Breast epithelium (tissue), 4 donors: Measurements from ENCODE around the gene KCTD11. TPM values are rescaled to one million over a fixed set of nuclear protein-coding genes. Genes with fewer than 3 reads are reported as not detected.
A peak's percentile ranks its signal among the peaks of the same experiment; 100 is the strongest.
"Not testable (repeated sequence)": the region's sequence is repeated elsewhere in the genome, so short reads cannot be mapped to it uniquely, and the experiment has no call there.

Experiments used
- DNase-seq, 2 donors: peaks; one replicate each; pipeline ENCODE4 v3.0.0-alpha.2; 2019; ENCODE audit warnings: low spot score in 2 of 2
- H3K27ac ChIP-seq, 2 donors: fragments of 200-600 bp; sonication (generic) in 1 of 2; one replicate each; pipeline ENCODE4 v1.5.1; 2016 to 2019; ENCODE audit warnings: mild to moderate bottlenecking in 1 of 2
- H3K27me3 ChIP-seq, 2 donors: fragments of 200-600 bp; sonication (generic) in 1 of 2; one replicate each; pipeline versions ENCODE4 v1.5.1 to v1.6.0; 2017 to 2019; ENCODE audit warnings: control low read depth in 1 of 2, mild to moderate bottlenecking in 1 of 2
- H3K36me3 ChIP-seq: fragments of 200-600 bp; one replicate; pipeline ENCODE4 v1.5.1; 2019
- H3K4me1 ChIP-seq, 2 donors: fragments of 200-600 bp; sonication (generic); one replicate each; pipeline ENCODE4 v1.5.1; 2016 to 2019; ENCODE audit warnings: control low read depth in 1 of 2
- H3K4me3 ChIP-seq, 3 donors: fragments of 200-600 bp; sonication (generic); 1 replicate in 2 of 3; 2 replicates in 1 of 3; pipeline ENCODE4 v1.5.1; 2016 to 2019; ENCODE audit warnings: mild to moderate bottlenecking in 3 of 3, moderate library complexity in 2 of 3
- H3K9me3 ChIP-seq, 2 donors: fragments of 200-600 bp; sonication (generic) in 1 of 2; one replicate each; pipeline ENCODE4 v1.5.1; 2016 to 2019; ENCODE audit warnings: control low read depth in 1 of 2
- CTCF ChIP-seq, 3 donors: fragments of 450-650 bp; IDR thresholded peaks; one replicate each; pipeline ENCODE4 v1.5.1; 2016 to 2017; ENCODE audit warnings: antibody characterized with exemption in 3 of 3, mild to moderate bottlenecking in 3 of 3, moderate library complexity in 3 of 3
- POLR2A ChIP-seq: fragments of 450-650 bp; IDR thresholded peaks from one replicate; pipeline ENCODE4 v1.6.1; 2016; ENCODE audit warnings: antibody characterized with exemption, mild to moderate bottlenecking, moderate library complexity
- POLR2AphosphoS5 ChIP-seq, 3 donors: sonication (generic); formaldehyde crosslinking; IDR thresholded peaks; one replicate each; pipeline ENCODE4 v1.6.1; 2017; ENCODE audit warnings: antibody characterized with exemption in 3 of 3
- intact Hi-C: fragments of 100-400 bp; cut with DNase I; formaldehyde crosslinking; loops from one replicate; pipeline ENCODE4 v1.15.1; 2023; ENCODE audit warnings: low total_unique reads
- total RNA-seq, 3 donors: library from RNA; depleted of rRNA; stranded (reverse); fragments of >200 nt; gene quantifications; one replicate each; pipeline ENCODE4 v1.1.0, GENCODE V29; 2016

KCTD11 gene
- total RNA-seq, 3 donors from 2014 or later = 9.1 to 11.5 (median 11.0) TPM

GRCh38 chr17:7357381-7357780 is 5.4 kb downstream of the KCTD11 start:
- peak overlapping the region in 1 of 2 donors; percentile 80 for H3K27ac ChIP-seq
- no peaks in the 10 kb centered on the region for H3K36me3 ChIP-seq
- H3K9me3 ChIP-seq = no peaks in the 10 kb centered on the region
- H3K4me3 ChIP-seq = no peak overlapping the region
- no peaks in the 10 kb centered on the region for H3K27me3 ChIP-seq
- no peak for TF ChIP-seq CTCF (IDR thresholded peaks at IDR 0.05)
- TF ChIP-seq POLR2AphosphoS5 (IDR thresholded peaks at IDR 0.05) = no peak
- no peak for TF ChIP-seq POLR2A
- intact Hi-C loops = loop anchor here (10.0 kb wide), 1 partner anchor 77 kb away; the partner anchor contains the start of genes FGF11 and TMEM102
- DNase-seq = no peak
- H3K4me1 ChIP-seq = peaks cover 0 to 12% of the 10 kb centered on the region in 2 donors

GRCh38 chr17:7361906-7362305 is 9.9 kb downstream of the KCTD11 start:
- no peaks in the 10 kb centered on the region for H3K36me3 ChIP-seq
- H3K27ac ChIP-seq = no peak overlapping the region
- no peak for DNase-seq
- H3K4me3 ChIP-seq = no peak overlapping the region
- no peak for TF ChIP-seq POLR2AphosphoS5 (IDR thresholded peaks at IDR 0.05)
- TF ChIP-seq CTCF (IDR thresholded peaks at IDR 0.05) = no peak
- TF ChIP-seq POLR2A = no peak
- H3K27me3 ChIP-seq = no peaks in the 10 kb centered on the region
- H3K4me1 ChIP-seq = no peaks in the 10 kb centered on the region
- H3K9me3 ChIP-seq = no peaks in the 10 kb centered on the region
- intact Hi-C loops = no loop called here

- no peak for DNase-seq
- no peaks in the 10 kb centered on the region for H3K4me1 ChIP-seq
- intact Hi-C loops = no loop called here
- TF ChIP-seq CTCF (IDR thresholded peaks at IDR 0.05) = no peak
- no peak for TF ChIP-seq POLR2A
- no peaks in the 10 kb centered on the region for H3K9me3 ChIP-seq
- no peaks in the 10 kb centered on the region for H3K36me3 ChIP-seq
- H3K27me3 ChIP-seq = no peaks in the 10 kb centered on the region
- no peak overlapping the region for H3K27ac ChIP-seq
- no peak overlapping the region for H3K4me3 ChIP-seq
Measured at GRCh38 chr17:7363311-7363710, 11.3 kb downstream of the KCTD11 start.

GRCh38 chr17:7365963-7366362 is 14.0 kb downstream of the KCTD11 start:
- H3K9me3 ChIP-seq, H3K27ac ChIP-seq, intact Hi-C loops, H3K36me3 ChIP-seq, H3K4me1 ChIP-seq, DNase-seq, H3K4me3 ChIP-seq, H3K27me3 ChIP-seq: not testable (repeated sequence)

GRCh38 chr17:7367083-7367482 is 15.1 kb downstream of the KCTD11 start:
- Histone ChIP-seq H3K36me3 (no peaks in the 10 kb centered on the region), H3K9me3 (no peaks in the 10 kb centered on the region), H3K4me1 (no peaks in the 10 kb centered on the region), H3K27me3 (no peaks in the 10 kb centered on the region), H3K27ac (no peak overlapping the region), H3K4me3 (no peak overlapping the region)
- DNase-seq = no peak
- intact Hi-C loops = no loop called here
- no peak for TF ChIP-seq CTCF (IDR thresholded peaks at IDR 0.05)
- no peak for TF ChIP-seq POLR2AphosphoS5 (IDR thresholded peaks at IDR 0.05)
- no peak for TF ChIP-seq POLR2A
